Neural cell (in vitro differentiated cells): Measurements from ENCODE around the gene SPRED1. TPM values are rescaled to one million over a fixed set of nuclear protein-coding genes. Genes with fewer than 3 reads are reported as not detected.

Experiments
- H2AFZ ChIP-seq: fragments of 200-600, 300-800 bp; sonication (generic), shearing (Covaris generic); 2 replicates; pipeline ENCODE4 v1.6.0; 2014; ENCODE audit warnings: low read depth, mild to moderate bottlenecking, antibody characterized with exemption, low read length, moderate library complexity
- H3F3A ChIP-seq: fragments of 200-600 bp; shearing (Covaris generic); 2 replicates; pipeline ENCODE4 v1.6.1; 2016; ENCODE audit warnings: mild to moderate bottlenecking, moderate library complexity, mixed read lengths, antibody characterized with exemption, low read length; ENCODE audit not compliant: insufficient read depth, poor library complexity, severe bottlenecking
- H3K27ac ChIP-seq: fragments of 200-600, 300-800 bp; sonication (generic), shearing (Covaris generic); 2 replicates; pipeline ENCODE4 v1.5.1; 2014; ENCODE audit warnings: mild to moderate bottlenecking, low read length, moderate library complexity
- H3K27me3 ChIP-seq: fragments of 300-800, 200-600 bp; sonication (generic), shearing (Covaris generic); 2 replicates; pipeline ENCODE4 v1.6.0; 2014; ENCODE audit warnings: mild to moderate bottlenecking, low read depth, low read length, moderate library complexity; ENCODE audit not compliant: insufficient read depth
- H3K36me3 ChIP-seq: fragments of 300-800, 200-600 bp; sonication (generic), shearing (Covaris generic); 2 replicates; pipeline ENCODE4 v1.5.1; 2014; ENCODE audit warnings: mild to moderate bottlenecking, antibody characterized with exemption, low read length, moderate library complexity; ENCODE audit not compliant: insufficient read depth
- H3K4me2 ChIP-seq: fragments of 300-800, 200-600 bp; sonication (generic), shearing (Covaris generic); 2 replicates; pipeline ENCODE4 v1.6.0; 2014; ENCODE audit warnings: mild to moderate bottlenecking, low read length
- H3K4me3 ChIP-seq: fragments of 300-800, 200-600 bp; sonication (generic), shearing (Covaris generic); 2 replicates; pipeline ENCODE4 v1.5.1; 2014; ENCODE audit warnings: mild to moderate bottlenecking, low read length, moderate library complexity
- H3K79me2 ChIP-seq: fragments of 200-600 bp; shearing (Covaris generic); replicated peaks from 2 replicates; pipeline ENCODE4 v1.6.0; 2014; ENCODE audit warnings: mild to moderate bottlenecking, low read length, moderate library complexity; ENCODE audit not compliant: insufficient read depth
- H3K9ac ChIP-seq: fragments of 300-800, 200-600 bp; sonication (generic), shearing (Covaris generic); 2 replicates; pipeline ENCODE4 v1.6.1; 2016; ENCODE audit warnings: mild to moderate bottlenecking, low read length, mixed read lengths
- H3K9me2 ChIP-seq: fragments of 200-600 bp; shearing (Covaris generic); 2 replicates; pipeline ENCODE4 v1.6.1; 2016; ENCODE audit warnings: mild to moderate bottlenecking, low read length, mixed read lengths; ENCODE audit not compliant: insufficient read depth
- H3K9me3 ChIP-seq: fragments of 200-600, 300-800 bp; sonication (generic), shearing (Covaris generic); 2 replicates; pipeline ENCODE4 v1.6.1; 2016; ENCODE audit warnings: mild to moderate bottlenecking, mixed run types, low read length, moderate library complexity, mixed read lengths
- H4K20me1 ChIP-seq: fragments of 200-600 bp; shearing (Covaris generic); 2 replicates; pipeline ENCODE4 v1.6.1; 2016; ENCODE audit warnings: mild to moderate bottlenecking, mixed run types; ENCODE audit not compliant: insufficient read depth
- EP300 ChIP-seq: fragments of 450-650 bp; conservative IDR thresholded peaks from 2 replicates; pipeline ENCODE4 v1.6.1; 2014; ENCODE audit warnings: antibody characterized with exemption, mild to moderate bottlenecking, moderate library complexity; ENCODE audit not compliant: poor library complexity, severe bottlenecking
- EZH2 ChIP-seq: fragments of 200-600, 300-800 bp; shearing (Covaris generic), sonication (generic); IDR thresholded peaks from 2 replicates; pipeline ENCODE4 v1.6.1; 2014; ENCODE audit warnings: antibody characterized with exemption, low read length, borderline replicate concordance, mild to moderate bottlenecking; ENCODE audit not compliant: insufficient read depth, poor library complexity, severe bottlenecking
- MXI1 ChIP-seq: fragments of 450-650 bp; conservative IDR thresholded peaks from 2 replicates; pipeline ENCODE4 v1.6.1; 2014; ENCODE audit warnings: antibody characterized with exemption, mild to moderate bottlenecking; ENCODE audit not compliant: poor library complexity, severe bottlenecking
- POLR2AphosphoS5 ChIP-seq: IDR thresholded peaks from 2 replicates; pipeline ENCODE4 v1.6.1; 2012
- RAD21 ChIP-seq: fragments of 450-650 bp; conservative IDR thresholded peaks from 2 replicates; pipeline ENCODE4 v1.6.1; 2014; ENCODE audit warnings: antibody characterized with exemption, mild to moderate bottlenecking, moderate library complexity
- SMC3 ChIP-seq: fragments of 450-650 bp; conservative IDR thresholded peaks from 2 replicates; pipeline ENCODE4 v1.6.1; 2014; ENCODE audit warnings: antibody characterized with exemption, mild to moderate bottlenecking, moderate library complexity; ENCODE audit not compliant: poor library complexity
- TAF1 ChIP-seq: IDR thresholded peaks from 2 replicates; pipeline ENCODE4 v1.6.1; 2012; ENCODE audit warnings: low read depth
- polyA plus RNA-seq: library from polyadenylated mRNA; depleted of rRNA; stranded (reverse); fragments of >200 nt; gene quantifications from 2 replicates; pipeline ENCODE4 v1.2.3, GENCODE V29; 2014
- TF ChIP-seq, protein P1 (sequence below): fragments of 450-650 bp; IDR thresholded peaks from 2 replicates; pipeline ENCODE4 v1.5.1; 2014; ENCODE audit warnings: antibody characterized with exemption, mild to moderate bottlenecking, moderate library complexity; ENCODE audit not compliant: poor library complexity, severe bottlenecking
- TF ChIP-seq, protein P2 (sequence below): IDR thresholded peaks from 2 replicates; pipeline ENCODE4 v1.6.1; 2012; ENCODE audit warnings: borderline replicate concordance

SPRED1 gene
- polyA plus RNA-seq, 1 donor from 2014 or later: 12.0 TPM

DNA sequence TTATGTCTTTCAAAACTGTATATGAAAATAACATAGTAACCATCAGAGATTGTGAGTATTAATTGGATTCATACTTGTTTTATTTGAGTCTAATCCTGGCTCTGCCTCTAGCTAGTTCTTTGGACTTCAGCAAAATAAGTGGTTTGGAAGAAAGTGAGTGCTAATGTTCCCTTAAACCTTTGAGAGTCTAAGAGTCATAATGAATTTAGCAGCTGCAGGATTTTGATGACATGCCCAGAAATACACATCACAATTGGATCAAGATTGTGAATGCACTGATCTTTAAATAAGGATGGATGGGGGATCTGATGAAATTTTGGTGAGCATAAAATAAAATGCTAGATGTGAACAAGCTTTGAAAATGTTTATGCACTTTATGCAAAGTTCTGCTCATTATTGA, 121.4 kb downstream of the SPRED1 start:
- Histone ChIP-seq H3K36me3 (no peaks in the 10 kb centered on the region), H3K9me2 (no peaks in the 10 kb centered on the region), H3K79me2 (no peaks in the 10 kb centered on the region), H3K27me3 (no peaks in the 10 kb centered on the region), H3K27ac (no peak overlapping the region), H2AFZ (no peak overlapping the region), H3K9me3 (no peaks in the 10 kb centered on the region), H3K4me3 (no peak overlapping the region), H4K20me1 (no peaks in the 10 kb centered on the region), H3K9ac (no peak overlapping the region), H3K4me2 (no peak overlapping the region), H3F3A (no peaks in the 10 kb centered on the region)
- TF ChIP-seq EZH2 (no peak), MXI1 (no peak), TAF1 (no peak), RAD21 (no peak), SMC3 (no peak), EP300 (no peak), POLR2AphosphoS5 (no peak)
- TF ChIP-seq, protein P1, sequence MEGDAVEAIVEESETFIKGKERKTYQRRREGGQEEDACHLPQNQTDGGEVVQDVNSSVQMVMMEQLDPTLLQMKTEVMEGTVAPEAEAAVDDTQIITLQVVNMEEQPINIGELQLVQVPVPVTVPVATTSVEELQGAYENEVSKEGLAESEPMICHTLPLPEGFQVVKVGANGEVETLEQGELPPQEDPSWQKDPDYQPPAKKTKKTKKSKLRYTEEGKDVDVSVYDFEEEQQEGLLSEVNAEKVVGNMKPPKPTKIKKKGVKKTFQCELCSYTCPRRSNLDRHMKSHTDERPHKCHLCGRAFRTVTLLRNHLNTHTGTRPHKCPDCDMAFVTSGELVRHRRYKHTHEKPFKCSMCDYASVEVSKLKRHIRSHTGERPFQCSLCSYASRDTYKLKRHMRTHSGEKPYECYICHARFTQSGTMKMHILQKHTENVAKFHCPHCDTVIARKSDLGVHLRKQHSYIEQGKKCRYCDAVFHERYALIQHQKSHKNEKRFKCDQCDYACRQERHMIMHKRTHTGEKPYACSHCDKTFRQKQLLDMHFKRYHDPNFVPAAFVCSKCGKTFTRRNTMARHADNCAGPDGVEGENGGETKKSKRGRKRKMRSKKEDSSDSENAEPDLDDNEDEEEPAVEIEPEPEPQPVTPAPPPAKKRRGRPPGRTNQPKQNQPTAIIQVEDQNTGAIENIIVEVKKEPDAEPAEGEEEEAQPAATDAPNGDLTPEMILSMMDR: no peak
- TF ChIP-seq, protein P2, sequence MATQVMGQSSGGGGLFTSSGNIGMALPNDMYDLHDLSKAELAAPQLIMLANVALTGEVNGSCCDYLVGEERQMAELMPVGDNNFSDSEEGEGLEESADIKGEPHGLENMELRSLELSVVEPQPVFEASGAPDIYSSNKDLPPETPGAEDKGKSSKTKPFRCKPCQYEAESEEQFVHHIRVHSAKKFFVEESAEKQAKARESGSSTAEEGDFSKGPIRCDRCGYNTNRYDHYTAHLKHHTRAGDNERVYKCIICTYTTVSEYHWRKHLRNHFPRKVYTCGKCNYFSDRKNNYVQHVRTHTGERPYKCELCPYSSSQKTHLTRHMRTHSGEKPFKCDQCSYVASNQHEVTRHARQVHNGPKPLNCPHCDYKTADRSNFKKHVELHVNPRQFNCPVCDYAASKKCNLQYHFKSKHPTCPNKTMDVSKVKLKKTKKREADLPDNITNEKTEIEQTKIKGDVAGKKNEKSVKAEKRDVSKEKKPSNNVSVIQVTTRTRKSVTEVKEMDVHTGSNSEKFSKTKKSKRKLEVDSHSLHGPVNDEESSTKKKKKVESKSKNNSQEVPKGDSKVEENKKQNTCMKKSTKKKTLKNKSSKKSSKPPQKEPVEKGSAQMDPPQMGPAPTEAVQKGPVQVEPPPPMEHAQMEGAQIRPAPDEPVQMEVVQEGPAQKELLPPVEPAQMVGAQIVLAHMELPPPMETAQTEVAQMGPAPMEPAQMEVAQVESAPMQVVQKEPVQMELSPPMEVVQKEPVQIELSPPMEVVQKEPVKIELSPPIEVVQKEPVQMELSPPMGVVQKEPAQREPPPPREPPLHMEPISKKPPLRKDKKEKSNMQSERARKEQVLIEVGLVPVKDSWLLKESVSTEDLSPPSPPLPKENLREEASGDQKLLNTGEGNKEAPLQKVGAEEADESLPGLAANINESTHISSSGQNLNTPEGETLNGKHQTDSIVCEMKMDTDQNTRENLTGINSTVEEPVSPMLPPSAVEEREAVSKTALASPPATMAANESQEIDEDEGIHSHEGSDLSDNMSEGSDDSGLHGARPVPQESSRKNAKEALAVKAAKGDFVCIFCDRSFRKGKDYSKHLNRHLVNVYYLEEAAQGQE: no peak

DNA sequence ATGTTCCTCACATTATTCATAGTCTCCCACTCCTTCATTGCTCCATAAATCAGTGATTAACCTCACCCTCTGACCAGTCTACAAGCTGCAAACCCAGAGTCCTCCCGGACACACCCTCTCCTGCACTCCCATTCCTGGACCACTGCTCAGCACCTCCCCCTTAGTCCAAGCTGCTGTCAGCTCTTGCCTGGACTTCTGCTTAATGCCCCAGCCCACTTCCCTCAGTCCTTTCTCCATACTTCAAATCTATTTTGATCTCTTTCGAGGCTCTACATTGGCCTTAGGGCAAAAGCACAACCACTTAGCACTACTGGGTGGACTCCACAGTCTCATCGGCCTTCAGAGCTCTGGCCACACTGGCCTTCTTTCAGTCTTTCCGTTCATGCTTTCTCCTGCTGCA, 121.9 kb downstream of the SPRED1 start:
- no peak overlapping the region for H2AFZ ChIP-seq
- no peaks in the 10 kb centered on the region for H4K20me1 ChIP-seq
- no peaks in the 10 kb centered on the region for H3K36me3 ChIP-seq
- H3K4me2 ChIP-seq: no peak overlapping the region
- H3K9me3 ChIP-seq: no peaks in the 10 kb centered on the region
- no peak overlapping the region for H3K27ac ChIP-seq
- no peaks in the 10 kb centered on the region for H3K9me2 ChIP-seq
- no peak overlapping the region for H3K9ac ChIP-seq
- H3K27me3 ChIP-seq: no peaks in the 10 kb centered on the region
- no peaks in the 10 kb centered on the region for H3K79me2 ChIP-seq
- H3K4me3 ChIP-seq: no peak overlapping the region
- TF ChIP-seq RAD21 (no peak), TAF1 (no peak), POLR2AphosphoS5 (no peak), EZH2 (no peak), MXI1 (no peak), SMC3 (no peak), EP300 (no peak)
- TF ChIP-seq, protein P2: no peak
- TF ChIP-seq, protein P1: no peak
- no peaks in the 10 kb centered on the region for H3F3A ChIP-seq
